CD4-positive, alpha-beta T cell treated with Interleukin-17A for 1 hour (primary cell): ENCODE data around the gene ZNF428.
"Not testable (repeated sequence)": the region's sequence is repeated elsewhere in the genome, so short reads cannot be mapped to it uniquely, and the experiment has no call there.

Experiments used
- DNase-seq: peaks from one replicate; pipeline ENCODE4 v3.0.0-alpha.2; 2020

Gene ZNF428

GRCh38 chr19:43616306-43616705, 3.1 kb downstream of the ZNF428 start:
- DNase-seq: no peak

GRCh38 chr19:43612374-43612773, 7.1 kb downstream of the ZNF428 start:
- no peak for DNase-seq

- no peak for DNase-seq
Measured at GRCh38 chr19:43611788-43612187, 7.6 kb downstream of the ZNF428 start, which contains the start of gene SRRM5. SRRM5 (plus strand) TSS chr19:43612088; CDS start chr19:43612122, 34 bp downstream.

GRCh38 chr19:43610493-43610892, 8.9 kb downstream of the ZNF428 start:
- no peak for DNase-seq

- DNase-seq: no peak
Measured at GRCh38 chr19:43609872-43610271, 9.6 kb downstream of the ZNF428 start.

GRCh38 chr19:43607238-43608205, 11.9 kb downstream of the ZNF428 start:
- DNase-seq: no peak

GRCh38 chr19:43606569-43607229, 12.7 kb downstream of the ZNF428 start:
- DNase-seq: no peak

- no peak for DNase-seq
Measured at GRCh38 chr19:43605875-43606568, 13.4 kb downstream of the ZNF428 start.

- DNase-seq: not testable (repeated sequence)
Measured at GRCh38 chr19:43600326-43600725, 19.1 kb downstream of the ZNF428 start.

GRCh38 chr19:43599635-43600295, 19.7 kb downstream of the ZNF428 start:
- DNase-seq: no peak

- no peak for DNase-seq
Measured at GRCh38 chr19:43598445-43599240, 20.8 kb downstream of the ZNF428 start.

- no peak for DNase-seq
Measured at GRCh38 chr19:43597876-43598275, 21.6 kb downstream of the ZNF428 start.

- no peak for DNase-seq
Measured at GRCh38 chr19:43596842-43597461, 22.5 kb downstream of the ZNF428 start.

- peak; percentile 100 for DNase-seq
Measured at GRCh38 chr19:43595999-43596841, 23.2 kb downstream of the ZNF428 start, which contains the start of the genes IRGQ and ZNF576. IRGQ (minus strand) TSS chr19:43596134; CDS start chr19:43595338, 796 bp downstream. ZNF576 (plus strand) TSS chr19:43596595; CDS start chr19:43597109, 514 bp downstream.

GRCh38 chr19:43595605-43595998, 23.8 kb downstream of the ZNF428 start:
- DNase-seq: no peak

- DNase-seq: peak; percentile 82
Measured at GRCh38 chr19:43594710-43595604, 24.5 kb downstream of the ZNF428 start.

GRCh38 chr19:43594081-43594697, 25.2 kb downstream of the ZNF428 start:
- DNase-seq: no peak

GRCh38 chr19:43592800-43593350, 26.6 kb downstream of the ZNF428 start:
- DNase-seq: no peak
